ENCODE data around the gene POMGNT2.

POMGNT2 gene

DNA sequence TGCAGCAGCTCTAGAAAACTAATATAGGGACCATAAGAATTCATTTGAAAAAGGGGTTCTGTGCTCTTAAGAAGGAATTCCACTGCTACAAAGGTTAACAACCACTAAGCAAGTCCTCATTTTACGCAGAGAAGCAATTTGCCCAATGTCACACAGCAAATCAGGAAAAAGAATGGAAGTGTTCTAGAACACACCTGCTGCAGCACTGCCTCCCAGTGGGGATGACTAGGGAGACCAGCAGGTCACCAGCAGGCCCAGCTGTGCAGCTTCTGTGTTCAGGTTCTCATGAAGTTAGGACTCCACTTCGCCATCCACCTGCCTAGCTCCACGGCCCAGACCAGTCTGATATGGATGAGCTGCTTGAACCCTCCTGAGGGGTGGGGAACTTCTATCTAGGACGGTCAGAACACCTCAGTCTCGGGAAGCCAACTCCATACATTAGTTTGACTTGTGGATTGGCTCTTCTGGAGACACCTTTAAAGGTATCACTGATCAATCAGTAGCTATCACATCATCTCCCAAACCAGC is 18.6 kb downstream of the POMGNT2 start:
- no peaks in the 10 kb centered on the region for H3K9me2 ChIP-seq (ENCODE audit: low read depth, low read length)
- no peaks in the 10 kb centered on the region for H3K9me3 ChIP-seq (ENCODE audit: low read length)
- H3K4me1 ChIP-seq (ENCODE audit: insufficient read depth, low read length, severe bottlenecking), result no peaks in the 10 kb centered on the region
- no peaks in the 10 kb centered on the region; the same call in 1 of the 2 replicates for H3K36me3 ChIP-seq (ENCODE audit: insufficient read depth, low read length)
- no peak overlapping the region for H2AFZ ChIP-seq (ENCODE audit: low read length)
- TF ChIP-seq EZH2 (IDR thresholded peaks at IDR 0.05; ENCODE audit: borderline replicate concordance, low read length), result no peak
- TF ChIP-seq, protein P1, sequence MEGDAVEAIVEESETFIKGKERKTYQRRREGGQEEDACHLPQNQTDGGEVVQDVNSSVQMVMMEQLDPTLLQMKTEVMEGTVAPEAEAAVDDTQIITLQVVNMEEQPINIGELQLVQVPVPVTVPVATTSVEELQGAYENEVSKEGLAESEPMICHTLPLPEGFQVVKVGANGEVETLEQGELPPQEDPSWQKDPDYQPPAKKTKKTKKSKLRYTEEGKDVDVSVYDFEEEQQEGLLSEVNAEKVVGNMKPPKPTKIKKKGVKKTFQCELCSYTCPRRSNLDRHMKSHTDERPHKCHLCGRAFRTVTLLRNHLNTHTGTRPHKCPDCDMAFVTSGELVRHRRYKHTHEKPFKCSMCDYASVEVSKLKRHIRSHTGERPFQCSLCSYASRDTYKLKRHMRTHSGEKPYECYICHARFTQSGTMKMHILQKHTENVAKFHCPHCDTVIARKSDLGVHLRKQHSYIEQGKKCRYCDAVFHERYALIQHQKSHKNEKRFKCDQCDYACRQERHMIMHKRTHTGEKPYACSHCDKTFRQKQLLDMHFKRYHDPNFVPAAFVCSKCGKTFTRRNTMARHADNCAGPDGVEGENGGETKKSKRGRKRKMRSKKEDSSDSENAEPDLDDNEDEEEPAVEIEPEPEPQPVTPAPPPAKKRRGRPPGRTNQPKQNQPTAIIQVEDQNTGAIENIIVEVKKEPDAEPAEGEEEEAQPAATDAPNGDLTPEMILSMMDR (IDR thresholded peaks at IDR 0.05; ENCODE audit: low read length), result no peak
- H3K79me2 ChIP-seq (ENCODE audit: insufficient read depth, low read length), result no peaks in the 10 kb centered on the region
- H3K4me3 ChIP-seq (ENCODE audit: low read depth, low read length, poor library complexity, severe bottlenecking), result no peak overlapping the region
- no peak overlapping the region for H3K9ac ChIP-seq (ENCODE audit: low read length)
- H3K27me3 ChIP-seq (ENCODE audit: insufficient read depth, low read length), result no peaks in the 10 kb centered on the region
- H4K20me1 ChIP-seq (ENCODE audit: insufficient read depth, low read length), result no peaks in the 10 kb centered on the region
- no peak overlapping the region for H3K4me2 ChIP-seq (ENCODE audit: low read length)
- no peak overlapping the region for H3K27ac ChIP-seq (ENCODE audit: low read depth, low read length, poor library complexity, severe bottlenecking)
- no peaks in the 10 kb centered on the region for H3F3A ChIP-seq (ENCODE audit: insufficient read depth, low read length)

DNA sequence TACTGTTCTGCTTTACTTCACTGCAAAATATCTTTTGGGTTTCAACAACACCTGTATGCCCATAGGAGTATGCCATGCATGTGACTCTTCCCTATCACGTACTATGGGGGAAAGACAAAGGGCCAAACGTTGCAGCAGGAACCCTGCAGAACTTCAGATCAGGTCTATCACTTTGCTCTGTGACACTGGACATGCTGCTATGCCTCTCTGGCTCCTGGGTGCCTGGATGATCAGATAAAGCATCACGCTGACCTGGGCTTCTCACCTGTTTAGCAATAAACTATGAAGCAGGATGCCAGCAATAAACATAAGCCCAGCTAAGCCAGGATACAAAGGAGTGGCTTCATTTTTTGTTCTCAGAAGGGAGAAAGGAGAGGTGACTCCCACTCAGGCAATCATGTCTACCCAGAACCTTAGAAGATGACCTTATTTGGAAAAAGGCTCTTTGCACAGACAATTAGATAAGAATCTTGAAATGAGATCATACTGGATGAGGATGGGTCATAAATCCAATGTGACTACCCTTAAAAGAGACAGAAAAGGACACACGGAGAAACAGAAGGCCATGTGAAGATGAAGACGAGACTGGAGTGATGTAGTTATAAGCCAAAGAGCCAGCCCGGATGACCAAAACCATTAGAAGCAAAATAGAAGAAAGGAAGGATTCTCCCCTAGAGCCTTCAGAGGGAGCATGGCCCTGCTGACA is 19.3 kb downstream of the POMGNT2 start:
- Histone ChIP-seq H3K9ac (ENCODE audit: low read length) (no peak overlapping the region), H4K20me1 (ENCODE audit: insufficient read depth, low read length) (no peaks in the 10 kb centered on the region), H3F3A (ENCODE audit: insufficient read depth, low read length) (no peaks in the 10 kb centered on the region), H2AFZ (ENCODE audit: low read length) (no peak overlapping the region), H3K4me1 (ENCODE audit: insufficient read depth, low read length, severe bottlenecking) (no peaks in the 10 kb centered on the region), H3K27me3 (ENCODE audit: insufficient read depth, low read length) (no peaks in the 10 kb centered on the region; the same call in 1 of the 2 replicates), H3K4me3 (ENCODE audit: low read depth, low read length, poor library complexity, severe bottlenecking) (no peak overlapping the region), H3K79me2 (ENCODE audit: insufficient read depth, low read length) (no peaks in the 10 kb centered on the region), H3K4me2 (ENCODE audit: low read length) (no peak overlapping the region), H3K36me3 (ENCODE audit: insufficient read depth, low read length) (no peaks in the 10 kb centered on the region; the same call in 1 of the 2 replicates), H3K9me3 (ENCODE audit: low read length) (no peaks in the 10 kb centered on the region), H3K9me2 (ENCODE audit: low read depth, low read length) (no peaks in the 10 kb centered on the region), H3K27ac (ENCODE audit: low read depth, low read length, poor library complexity, severe bottlenecking) (no peak overlapping the region)
- TF ChIP-seq, protein P1 (IDR thresholded peaks at IDR 0.05; ENCODE audit: low read length), result no peak
- no peak for TF ChIP-seq EZH2 (IDR thresholded peaks at IDR 0.05; ENCODE audit: borderline replicate concordance, low read length)

DNA sequence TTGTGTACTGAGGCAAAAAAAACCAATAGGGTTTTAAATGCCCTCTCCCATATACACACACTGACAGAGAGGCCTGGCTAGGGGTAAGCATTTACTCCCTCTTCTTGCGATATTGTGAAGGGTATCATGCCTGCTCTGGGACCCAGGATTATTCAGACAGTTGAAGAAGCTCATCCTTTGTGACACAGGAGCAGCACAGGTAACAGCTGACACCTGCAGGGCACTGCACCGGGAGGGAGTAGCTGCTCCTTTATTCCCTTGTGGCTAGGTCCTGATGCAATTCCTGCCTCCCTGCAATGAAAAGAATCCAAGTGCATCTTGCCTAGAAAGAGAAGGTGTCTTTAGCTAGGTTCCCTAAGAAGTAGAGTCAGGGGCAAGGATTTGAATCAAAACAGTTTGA is 23.4 kb downstream of the POMGNT2 start:
- no peaks in the 10 kb centered on the region for H3F3A ChIP-seq (ENCODE audit: insufficient read depth, low read length)
- no peaks in the 10 kb centered on the region for H3K4me1 ChIP-seq (ENCODE audit: insufficient read depth, low read length, severe bottlenecking)
- H2AFZ ChIP-seq (ENCODE audit: low read length), result no peak overlapping the region
- H3K4me3 ChIP-seq (ENCODE audit: low read depth, low read length, poor library complexity, severe bottlenecking), result no peak overlapping the region
- no peak overlapping the region for H3K4me2 ChIP-seq (ENCODE audit: low read length)
- H3K27me3 ChIP-seq (ENCODE audit: insufficient read depth, low read length), result no peaks in the 10 kb centered on the region; the same call in 1 of the 2 replicates
- no peak overlapping the region for H3K9ac ChIP-seq (ENCODE audit: low read length)
- TF ChIP-seq, protein P1 (IDR thresholded peaks at IDR 0.05; ENCODE audit: low read length), result no peak
- no peak for TF ChIP-seq EZH2 (IDR thresholded peaks at IDR 0.05; ENCODE audit: borderline replicate concordance, low read length)
- H3K27ac ChIP-seq (ENCODE audit: low read depth, low read length, poor library complexity, severe bottlenecking), result no peak overlapping the region
- no peaks in the 10 kb centered on the region; the same call in 1 of the 2 replicates for H3K36me3 ChIP-seq (ENCODE audit: insufficient read depth, low read length)
- H3K9me3 ChIP-seq (ENCODE audit: low read length), result no peaks in the 10 kb centered on the region
- no peaks in the 10 kb centered on the region for H3K79me2 ChIP-seq (ENCODE audit: insufficient read depth, low read length)
- no peaks in the 10 kb centered on the region for H4K20me1 ChIP-seq (ENCODE audit: insufficient read depth, low read length)
- H3K9me2 ChIP-seq (ENCODE audit: low read depth, low read length), result no peaks in the 10 kb centered on the region
